ENCODE results near the gene SPG7.

Gene SPG7

GRCh38 chr16:89601906-89602272, 93.7 kb downstream of the SPG7 start:
- no peak for DNase-seq

GRCh38 chr16:89602273-89602951, 94.2 kb downstream of the SPG7 start:
- DNase-seq, result peak in 3 of 5 experiments; percentile 50 to 58 (median 52)

- DNase-seq, result no peak
These were observed 94.9 kb downstream of the SPG7 start for GRCh38 chr16:89602952-89603590.

GRCh38 chr16:89604764-89605163, 96.6 kb downstream of the SPG7 start:
- DNase-seq, result no peak

GRCh38 chr16:89605186-89605970, 97.2 kb downstream of the SPG7 start:
- DNase-seq, result no peak

- DNase-seq, result no peak
These were observed 97.8 kb downstream of the SPG7 start for GRCh38 chr16:89606006-89606405.

Data from T-helper 2 cell (primary cell).